ENCODE results near the gene PGM1. TPM values are rescaled to one million over a fixed set of nuclear protein-coding genes. Genes with fewer than 3 reads are reported as not detected.
"Not testable (repeated sequence)": the region's sequence is repeated elsewhere in the genome, so short reads cannot be mapped to it uniquely, and the experiment has no call there.

The PGM1 gene
- total and polyA plus RNA-seq, 3 experiments from 2014 or later = 28.3 to 35.1 (median 29.0) TPM

GRCh38 chr1:63563745-63564144 is 29.5 kb upstream of the PGM1 start:
- H3K27me3 ChIP-seq (ENCODE audit: insufficient read depth, low read length, poor library complexity, severe bottlenecking) = no peaks in the 10 kb centered on the region
- Mint-ChIP-seq H3K9me3 (no peaks in the 10 kb centered on the region), H3K27ac (no peak overlapping the region), H3K4me1 (no peaks in the 10 kb centered on the region), H3K36me3 (peaks cover 3 to 25% (median 6%) of the 10 kb centered on the region in 3 donors), H3K4me3 (no peak overlapping the region), H3K27me3 (no peaks in the 10 kb centered on the region)
- DNase-seq = no peak
- H3K27ac ChIP-seq (ENCODE audit: low read depth, low read length) = no peak overlapping the region
- H3K36me3 ChIP-seq (ENCODE audit: insufficient read depth, low read length) = no peaks in the 10 kb centered on the region
- ChIA-PET POLR2A (no interaction called here), CTCF (interaction anchor here (1.2 kb wide), 1 partner anchor 8 kb away, joined by 4 read pairs; no protein-coding TSS in a partner anchor)
- H3K4me1 ChIP-seq (ENCODE audit: insufficient read depth, low read length) = no peaks in the 10 kb centered on the region
- H3K4me3 ChIP-seq (ENCODE audit: low read length) = no peak overlapping the region
- H3K9me3 ChIP-seq (ENCODE audit: low read length) = no peaks in the 10 kb centered on the region

- peaks cover 0 to 10% (median 5%) of the 10 kb centered on the region in 3 donors for H3K36me3 Mint-ChIP-seq
- no peak for DNase-seq
- Histone ChIP-seq H3K27me3 (ENCODE audit: insufficient read depth, low read length, poor library complexity, severe bottlenecking) (no peaks in the 10 kb centered on the region), H3K4me1 (ENCODE audit: insufficient read depth, low read length) (no peaks in the 10 kb centered on the region), H3K27ac (ENCODE audit: low read depth, low read length) (no peak overlapping the region), H3K4me3 (ENCODE audit: low read length) (no peak overlapping the region), H3K9me3 (ENCODE audit: low read length) (no peaks in the 10 kb centered on the region), H3K36me3 (ENCODE audit: insufficient read depth, low read length) (no peaks in the 10 kb centered on the region)
- ChIA-PET CTCF (no interaction called here), POLR2A (no interaction called here)
- H3K27me3 Mint-ChIP-seq = no peaks in the 10 kb centered on the region
- no peaks in the 10 kb centered on the region for H3K9me3 Mint-ChIP-seq
- no peak overlapping the region for H3K4me3 Mint-ChIP-seq
- H3K27ac Mint-ChIP-seq = peak overlapping the region in 1 of 8 donors; percentile 43
- no peaks in the 10 kb centered on the region for H3K4me1 Mint-ChIP-seq
Observed at GRCh38 chr1:63569068-63569467, 24.1 kb upstream of the PGM1 start.

GRCh38 chr1:63569640-63570316 is 23.4 kb upstream of the PGM1 start:
- no peaks in the 10 kb centered on the region for H3K27me3 ChIP-seq (ENCODE audit: insufficient read depth, low read length, poor library complexity, severe bottlenecking)
- CTCF ChIA-PET = no interaction called here
- POLR2A ChIA-PET = no interaction called here

GRCh38 chr1:63572686-63573085 is 20.5 kb upstream of the PGM1 start:
- CTCF ChIA-PET; H3K9me3 Mint-ChIP-seq; H3K4me3 ChIP-seq (ENCODE audit: low read length); H3K4me3 Mint-ChIP-seq; H3K27ac ChIP-seq (ENCODE audit: low read depth, low read length); H3K4me1 ChIP-seq (ENCODE audit: insufficient read depth, low read length); H3K4me1 Mint-ChIP-seq; DNase-seq; H3K9me3 ChIP-seq (ENCODE audit: low read length); H3K36me3 Mint-ChIP-seq; POLR2A ChIA-PET; H3K36me3 ChIP-seq (ENCODE audit: insufficient read depth, low read length); H3K27ac Mint-ChIP-seq; H3K27me3 ChIP-seq (ENCODE audit: insufficient read depth, low read length, poor library complexity, severe bottlenecking); H3K27me3 Mint-ChIP-seq: not testable (repeated sequence)

More at GRCh38 chr1:63569640-63570316, 23.4 kb upstream of the PGM1 start:
- Histone ChIP-seq H3K9me3 (ENCODE audit: low read length) (no peaks in the 10 kb centered on the region), H3K4me1 (ENCODE audit: insufficient read depth, low read length) (no peaks in the 10 kb centered on the region), H3K4me3 (ENCODE audit: low read length) (no peak overlapping the region), H3K27ac (ENCODE audit: low read depth, low read length) (no peak overlapping the region), H3K36me3 (ENCODE audit: insufficient read depth, low read length) (no peaks in the 10 kb centered on the region)
- Mint-ChIP-seq H3K36me3 (peaks cover 0 to 5% (median 5%) of the 10 kb centered on the region in 3 donors), H3K9me3 (no peaks in the 10 kb centered on the region), H3K27me3 (no peaks in the 10 kb centered on the region), H3K4me1 (no peaks in the 10 kb centered on the region), H3K4me3 (no peak overlapping the region), H3K27ac (peak overlapping the region in 1 of 8 donors; percentile 1)
- DNase-seq = no peak

GRCh38 chr1:63574203-63574796 is 18.9 kb upstream of the PGM1 start:
- POLR2A ChIA-PET = not testable (repeated sequence)

GRCh38 chr1:63575340-63575826 is 17.8 kb upstream of the PGM1 start:
- no peak overlapping the region for H3K27ac Mint-ChIP-seq

More at GRCh38 chr1:63574203-63574796, 18.9 kb upstream of the PGM1 start:
- not testable (repeated sequence) for H3K9me3 ChIP-seq (ENCODE audit: low read length); H3K4me3 ChIP-seq (ENCODE audit: low read length); H3K27ac Mint-ChIP-seq; H3K36me3 ChIP-seq (ENCODE audit: insufficient read depth, low read length); H3K27ac ChIP-seq (ENCODE audit: low read depth, low read length); H3K4me3 Mint-ChIP-seq; H3K27me3 Mint-ChIP-seq; H3K36me3 Mint-ChIP-seq; H3K9me3 Mint-ChIP-seq; DNase-seq; H3K4me1 ChIP-seq (ENCODE audit: insufficient read depth, low read length); H3K27me3 ChIP-seq (ENCODE audit: insufficient read depth, low read length, poor library complexity, severe bottlenecking); H3K4me1 Mint-ChIP-seq
- CTCF ChIA-PET = interaction anchor here (0.6 kb wide), 1 partner anchor 15 kb away, joined by 5 read pairs; no protein-coding TSS in a partner anchor

GRCh38 chr1:63586326-63586725 is 6.9 kb upstream of the PGM1 start:
- H3K27ac ChIP-seq (ENCODE audit: low read depth, low read length); H3K27ac Mint-ChIP-seq: not testable (repeated sequence)

More at GRCh38 chr1:63575340-63575826, 17.8 kb upstream of the PGM1 start:
- no peaks in the 10 kb centered on the region for H3K4me1 ChIP-seq (ENCODE audit: insufficient read depth, low read length)
- Mint-ChIP-seq H3K27me3 (no peaks in the 10 kb centered on the region), H3K9me3 (peaks cover 0 to under 1% (median 0%) of the 10 kb centered on the region in 5 donors), H3K4me3 (no peak overlapping the region), H3K36me3 (peaks cover 0 to 6% (median 2%) of the 10 kb centered on the region in 3 donors), H3K4me1 (no peaks in the 10 kb centered on the region)
- CTCF ChIA-PET = interaction anchor here (1.0 to 1.9 kb wide), 5 partner anchors 16 to 38 kb away, joined by 3 to 7 read pairs (median 5); partner anchors contain the start of gene PGM1
- no peaks in the 10 kb centered on the region for H3K27me3 ChIP-seq (ENCODE audit: insufficient read depth, low read length, poor library complexity, severe bottlenecking)
- H3K9me3 ChIP-seq (ENCODE audit: low read length) = no peaks in the 10 kb centered on the region
- H3K36me3 ChIP-seq (ENCODE audit: insufficient read depth, low read length) = no peaks in the 10 kb centered on the region
- no peak overlapping the region for H3K4me3 ChIP-seq (ENCODE audit: low read length)
- POLR2A ChIA-PET = no interaction called here
- no peak overlapping the region for H3K27ac ChIP-seq (ENCODE audit: low read depth, low read length)
- peak in 2 of 5 donors; percentile 18 for DNase-seq

GRCh38 chr1:63590166-63590560 is 3.0 kb upstream of the PGM1 start:
- Histone ChIP-seq H3K4me3 (ENCODE audit: low read length) (no peak overlapping the region), H3K36me3 (ENCODE audit: insufficient read depth, low read length) (no peaks in the 10 kb centered on the region), H3K4me1 (ENCODE audit: insufficient read depth, low read length) (peaks cover 11% of the 10 kb centered on the region), H3K27ac (ENCODE audit: low read depth, low read length) (no peak overlapping the region), H3K9me3 (ENCODE audit: low read length) (no peaks in the 10 kb centered on the region), H3K27me3 (ENCODE audit: insufficient read depth, low read length, poor library complexity, severe bottlenecking) (no peaks in the 10 kb centered on the region)
- ChIA-PET POLR2A (no interaction called here), CTCF (no interaction called here)
- no peak overlapping the region for H3K27ac Mint-ChIP-seq
- H3K36me3 Mint-ChIP-seq = peaks cover 0 to 9% (median 0%) of the 10 kb centered on the region in 3 donors
- H3K9me3 Mint-ChIP-seq = no peaks in the 10 kb centered on the region
- no peak overlapping the region for H3K4me3 Mint-ChIP-seq
- peaks cover 0 to 4% of the 10 kb centered on the region in 2 donors for H3K27me3 Mint-ChIP-seq
- DNase-seq = no peak
- H3K4me1 Mint-ChIP-seq = peaks cover 17 to 34% (median 22%) of the 10 kb centered on the region in 3 donors

More at GRCh38 chr1:63586326-63586725, 6.9 kb upstream of the PGM1 start:
- H3K27me3 ChIP-seq (ENCODE audit: insufficient read depth, low read length, poor library complexity, severe bottlenecking); H3K4me1 Mint-ChIP-seq; H3K36me3 ChIP-seq (ENCODE audit: insufficient read depth, low read length); H3K4me3 Mint-ChIP-seq; DNase-seq; CTCF ChIA-PET; H3K9me3 ChIP-seq (ENCODE audit: low read length); H3K27me3 Mint-ChIP-seq; H3K4me3 ChIP-seq (ENCODE audit: low read length); H3K9me3 Mint-ChIP-seq; H3K4me1 ChIP-seq (ENCODE audit: insufficient read depth, low read length); POLR2A ChIA-PET: not testable (repeated sequence)
- H3K36me3 Mint-ChIP-seq = peaks cover 3 to 11% (median 10%) of the 10 kb centered on the region in 3 donors
